HepG2 (cell line): Measurements from ENCODE around the gene FNDC3B. TPM values are rescaled to one million over a fixed set of nuclear protein-coding genes. Genes with fewer than 3 reads are reported as not detected.

Source experiments
- ATAC-seq: fragments of 200-7000 bp; cut with Tn5 transposase; 3 replicates; pipeline ENCODE4 v1.9.1; 2020; ENCODE audit warnings: mild to moderate bottlenecking, moderate library complexity
- BruUV-seq: library from RNA; stranded (reverse); fragments of 400-500 nt; replicated peaks from 2 replicates; lab custom pipeline; 2021; lab: Mats Ljungman, UMichigan
- CTCF ChIA-PET: fragments of 300-600 bp; formaldehyde crosslinking; extraction: SDS; loops from one replicate; lab custom pipeline; 2021; ENCODE audit warnings: low total read pairs, inconsistent platforms, low intra/inter-chr PET ratio; lab: Yijun Ruan, JAX
- POLR2A ChIA-PET: fragments of 350-600 bp; sonication (Branson Sonifier 250); formaldehyde crosslinking; loops from one replicate; lab custom pipeline; 2020; ENCODE audit warnings: antibody characterized with exemption, inconsistent platforms; lab: Yijun Ruan, JAX
- DNase-seq: peaks from one replicate; pipeline ENCODE4 v3.0.0-alpha.2; 2015; ENCODE audit warnings: low spot score
- FAIRE-seq: peaks from 3 replicates; lab custom pipeline; 2011; peaks lifted over from hg19 to GRCh38; lab: Jason Lieb, UNC
- H2AFZ ChIP-seq: one replicate; pipeline ENCODE4 v1.6.1; 2011; ENCODE audit warnings: low read length, inconsistent platforms
- H3K27ac ChIP-seq: fragments of 300-600 bp; 3 replicates; pipeline ENCODE4 v1.8.0; 2011; ENCODE audit warnings: mixed run types, mild to moderate bottlenecking, mixed read lengths, low read length, inconsistent platforms; ENCODE audit not compliant: insufficient read depth; ENCODE audit errors: extremely low read length
- H3K27me3 ChIP-seq, 2 experiments: fragments of 200-600 bp in 1 of 2; 2 replicates in 1 of 2; 3 replicates in 1 of 2; pipeline versions ENCODE4 v1.6.0 to v1.8.0; 2011; ENCODE audit warnings: low read length in 2 of 2, mild to moderate bottlenecking in 2 of 2, moderate library complexity in 2 of 2, inconsistent platforms in 1 of 2; ENCODE audit not compliant: insufficient read depth in 2 of 2, control insufficient read depth in 1 of 2
- H3K36me3 ChIP-seq, 2 experiments: fragments of 200-600 bp in 1 of 2; replicated peaks in 1 of 2; 2 replicates in 1 of 2; 3 replicates in 1 of 2; pipeline versions ENCODE4 v1.5.1 to v1.8.0; 2011; ENCODE audit warnings: low read length in 2 of 2, inconsistent platforms in 1 of 2; ENCODE audit not compliant: insufficient read depth in 2 of 2, control insufficient read depth in 1 of 2
- H3K4me1 ChIP-seq: 2 replicates; pipeline ENCODE4 v1.5.1; 2012; ENCODE audit warnings: low read length, inconsistent platforms; ENCODE audit not compliant: insufficient read depth
- H3K4me2 ChIP-seq: 2 replicates; pipeline ENCODE4 v1.6.0; 2011; ENCODE audit warnings: low read depth, low read length, inconsistent platforms
- H3K4me3 ChIP-seq, 3 experiments: fragments of 200-600 bp in 1 of 3; sonication (generic), shearing (Covaris generic) in 1 of 3; replicated peaks in 1 of 3; 2 replicates each; pipeline ENCODE4 v1.5.1; 2011 to 2016; ENCODE audit warnings: low read length in 3 of 3, inconsistent platforms in 2 of 3, low read depth in 2 of 3, mild to moderate bottlenecking in 2 of 3, control low read depth in 1 of 3, mixed read lengths in 1 of 3; ENCODE audit not compliant: insufficient read depth in 1 of 3
- H3K79me2 ChIP-seq: one replicate; pipeline ENCODE4 v1.6.1; 2011; ENCODE audit warnings: low read length, inconsistent platforms; ENCODE audit not compliant: insufficient read depth
- H3K9ac ChIP-seq: 2 replicates; pipeline ENCODE4 v1.6.0; 2011; ENCODE audit warnings: mild to moderate bottlenecking, low read depth, low read length, inconsistent platforms; ENCODE audit not compliant: insufficient read depth
- H3K9me3 ChIP-seq: 2 replicates; pipeline ENCODE4 v1.5.1; 2012; ENCODE audit warnings: mild to moderate bottlenecking, low read length
- H4K20me1 ChIP-seq: 2 replicates; pipeline ENCODE4 v1.6.0; 2011; ENCODE audit warnings: inconsistent platforms, mild to moderate bottlenecking, low read length, moderate library complexity; ENCODE audit not compliant: insufficient read depth
- AGO2 ChIP-seq: fragments of 200-400 bp; formaldehyde crosslinking; optimal IDR thresholded peaks from 2 replicates; pipeline ENCODE3; 2017; ENCODE audit warnings: mild to moderate bottlenecking, low read depth, low read length, moderate library complexity
- MAFF ChIP-seq: IDR thresholded peaks from 2 replicates; pipeline ENCODE4 v1.6.1; 2011; ENCODE audit warnings: low read depth, low read length, improper control_type of control experiment
- MAFK ChIP-seq, 2 experiments: IDR thresholded peaks in 1 of 2; conservative IDR thresholded peaks in 1 of 2; 2 replicates each; pipeline ENCODE4 v1.6.1; 2011; ENCODE audit warnings: improper control_type of control experiment in 2 of 2, low read length in 2 of 2
- POLR2AphosphoS2 ChIP-seq: IDR thresholded peaks from 2 replicates; pipeline ENCODE4 v1.6.1; 2011; ENCODE audit warnings: low read depth, low read length, improper control_type of control experiment
- POLR2AphosphoS5 ChIP-seq: IDR thresholded peaks from 2 replicates; pipeline ENCODE4 v1.6.1; 2012; ENCODE audit warnings: low read depth, low read length
- POLR2G ChIP-seq: fragments of 200-400 bp; formaldehyde crosslinking; IDR thresholded peaks from 2 replicates; pipeline ENCODE4 v1.6.1; 2018; ENCODE audit warnings: mild to moderate bottlenecking, low read depth, low read length, moderate library complexity
- RBM22 ChIP-seq: fragments of 200-400 bp; formaldehyde crosslinking; optimal IDR thresholded peaks from 2 replicates; pipeline ENCODE3; 2017; ENCODE audit warnings: mild to moderate bottlenecking, low read length, moderate library complexity
- REL ChIP-seq: sonication (generic); formaldehyde crosslinking; conservative IDR thresholded peaks from 2 replicates; pipeline ENCODE4 v1.8.0; 2022; ENCODE audit warnings: mild to moderate bottlenecking, missing genetic modification reagents, moderate library complexity
- ZNF598 ChIP-seq: sonication (generic); formaldehyde crosslinking; IDR thresholded peaks from 2 replicates; pipeline ENCODE4 v1.5.1; 2020; ENCODE audit warnings: mild to moderate bottlenecking, missing genetic modification reagents, borderline replicate concordance
- ZNF75D ChIP-seq: sonication (generic); formaldehyde crosslinking; IDR thresholded peaks from 2 replicates; pipeline ENCODE4 v1.8.1; 2023; ENCODE audit warnings: missing genetic modification reagents, mild to moderate bottlenecking, borderline replicate concordance
- ZNF841 ChIP-seq: sonication (generic); formaldehyde crosslinking; IDR thresholded peaks from 2 replicates; pipeline ENCODE4 v1.8.1; 2023; ENCODE audit warnings: missing genetic modification reagents, borderline replicate concordance
- WGBS: methylation state at CpG from one replicate; pipeline ENCODE4 v1.1.6; 2017; ENCODE audit warnings: low lambda C conversion rate; 5-methylcytosine and 5-hydroxymethylcytosine counted together
- in situ Hi-C: cut with HindIII; loops from 2 replicates; pipeline ENCODE4 v1.10.0; 2017; ENCODE audit warnings: low pct_unique_long_range_greater_than_20kb; ENCODE audit not compliant: extremely low pct_ligation_motif_present
- intact Hi-C: fragments of 100-400 bp; cut with micrococcal nuclease; formaldehyde crosslinking; loops from one replicate; pipeline ENCODE4 v1.10.0; 2022; ENCODE audit not compliant: unreplicated experiment
- polyA plus RNA-seq, 8 experiments: library from polyadenylated mRNA; depleted of rRNA in 3 of 8; stranded (reverse) in 7 of 8; unstranded in 1 of 8; fragments of >200 nt; fragmentation: Illumina TruSeq in 4 of 8; extraction: Trizol in 4 of 8; gene quantifications; 2 replicates each; pipeline versions ENCODE4 v1.2.1 to v1.2.3, GENCODE V29; 2011 to 2016; ENCODE audit warnings: low read depth in 4 of 8, missing spikeins in 1 of 8, mixed read lengths in 1 of 8; ENCODE audit not compliant: insufficient read depth in 1 of 8
- total RNA-seq, 5 experiments: library from RNA; depleted of rRNA; stranded (reverse); fragments of >200 nt; fragmentation: Illumina TruSeq; extraction: Trizol; gene quantifications; 2 replicates each; pipeline ENCODE4 v1.2.3, GENCODE V29; 2016; ENCODE audit warnings: low read depth in 1 of 5

The FNDC3B gene
- total and polyA plus RNA-seq, 2 of the 13 experiments (the other 11 are each of a cell fraction or from before 2014, with no cell fraction given): 74.8 to 103 TPM

- WGBS: 96% methylated on average over 9 of the region's 9 CpGs
- FAIRE-seq: no peak
- Histone ChIP-seq H3K79me2 (no peaks in the 10 kb centered on the region), H3K4me2 (no peak overlapping the region), H3K4me3 (no peak overlapping the region), H3K9ac (no peak overlapping the region), H3K27ac (no peak overlapping the region), H3K4me1 (no peaks in the 10 kb centered on the region), H3K36me3 (peaks cover 32 to 87% of the 10 kb centered on the region in 2 experiments), H2AFZ (no peak overlapping the region), H3K9me3 (no peaks in the 10 kb centered on the region), H3K27me3 (no peaks in the 10 kb centered on the region), H4K20me1 (peaks cover 16% of the 10 kb centered on the region)
- POLR2A ChIA-PET: no interaction called here
- no TSS peak for BruUV-seq
- no peak for DNase-seq
- in situ Hi-C loops (no loop called here), intact Hi-C loops (no loop called here)
- ATAC-seq: no peak
- CTCF ChIA-PET: no interaction called here
- TF ChIP-seq REL: no peak
- TF ChIP-seq RBM22: peak; percentile 99
- TF ChIP-seq MAFF: peak; percentile 73
- 0 out of 2 replicates have a peak, but pooled peaks have one; percentile 21 for TF ChIP-seq POLR2AphosphoS5
- peak; percentile 63; the same call in 1 of the 2 replicates for TF ChIP-seq POLR2AphosphoS2
- TF ChIP-seq POLR2G: peak; percentile 33; the same call in 1 of the 2 replicates
- TF ChIP-seq MAFK (conservative IDR thresholded peaks at IDR 0.05 in 1 of 2, IDR thresholded peaks at IDR 0.05 in 1 of 2; ENCODE audit: low read length in 2 of 2): peak; percentile 64 to 72
- TF ChIP-seq ZNF598 (CRISPR knock-in tag): no peak
These were observed 330.3 kb downstream of the FNDC3B start for GRCh38 chr3:172369590-172370259.

GRCh38 chr3:172370419-172370818, 331.0 kb downstream of the FNDC3B start:
- ChIA-PET POLR2A (no interaction called here), CTCF (no interaction called here)
- 100% methylated on average over 3 of the region's 3 CpGs for WGBS
- BruUV-seq: no TSS peak
- DNase-seq (no peak), ATAC-seq (no peak), FAIRE-seq (no peak)
- Histone ChIP-seq H4K20me1 (peaks cover 16% of the 10 kb centered on the region), H3K9ac (no peak overlapping the region), H3K4me3 (no peak overlapping the region), H3K27ac (no peak overlapping the region), H3K9me3 (no peaks in the 10 kb centered on the region), H3K4me2 (no peak overlapping the region), H3K36me3 (peaks cover 35 to 88% of the 10 kb centered on the region in 2 experiments), H3K79me2 (no peaks in the 10 kb centered on the region), H2AFZ (no peak overlapping the region), H3K4me1 (no peaks in the 10 kb centered on the region), H3K27me3 (no peaks in the 10 kb centered on the region)
- TF ChIP-seq AGO2 (peak; percentile 59), ZNF841 (no peak), ZNF75D (CRISPR knock-in tag) (no peak)
- in situ Hi-C loops (no loop called here), intact Hi-C loops (no loop called here)
